Suprapubic skin (tissue), 4 donors: ENCODE measurements around the gene UCK2.

Experiments
- EP300 ChIP-seq: sonication (generic); formaldehyde crosslinking; IDR thresholded peaks from one replicate; pipeline ENCODE4 v1.6.1; 2017; ENCODE audit warnings: antibody characterized with exemption
- POLR2A ChIP-seq, 2 donors: fragments of 450-650 bp; IDR thresholded peaks; one replicate each; pipeline ENCODE4 v1.6.1; 2017; ENCODE audit warnings: antibody characterized with exemption in 2 of 2, mild to moderate bottlenecking in 2 of 2, moderate library complexity in 2 of 2
- POLR2AphosphoS5 ChIP-seq, 3 donors: sonication (generic); formaldehyde crosslinking; IDR thresholded peaks; one replicate each; pipeline ENCODE4 v1.6.1; 2017; ENCODE audit warnings: antibody characterized with exemption in 3 of 3
- TF ChIP-seq, protein P1 (sequence below), 2 donors: fragments of 200-600 bp in 1 of 2; fragments of 450-650 bp in 1 of 2; sonication (generic) in 1 of 2; IDR thresholded peaks; one replicate each; pipeline ENCODE4 v1.5.1; 2016 to 2019; ENCODE audit warnings: antibody characterized with exemption in 2 of 2, mild to moderate bottlenecking in 1 of 2, moderate library complexity in 1 of 2

- TF ChIP-seq, protein P1, sequence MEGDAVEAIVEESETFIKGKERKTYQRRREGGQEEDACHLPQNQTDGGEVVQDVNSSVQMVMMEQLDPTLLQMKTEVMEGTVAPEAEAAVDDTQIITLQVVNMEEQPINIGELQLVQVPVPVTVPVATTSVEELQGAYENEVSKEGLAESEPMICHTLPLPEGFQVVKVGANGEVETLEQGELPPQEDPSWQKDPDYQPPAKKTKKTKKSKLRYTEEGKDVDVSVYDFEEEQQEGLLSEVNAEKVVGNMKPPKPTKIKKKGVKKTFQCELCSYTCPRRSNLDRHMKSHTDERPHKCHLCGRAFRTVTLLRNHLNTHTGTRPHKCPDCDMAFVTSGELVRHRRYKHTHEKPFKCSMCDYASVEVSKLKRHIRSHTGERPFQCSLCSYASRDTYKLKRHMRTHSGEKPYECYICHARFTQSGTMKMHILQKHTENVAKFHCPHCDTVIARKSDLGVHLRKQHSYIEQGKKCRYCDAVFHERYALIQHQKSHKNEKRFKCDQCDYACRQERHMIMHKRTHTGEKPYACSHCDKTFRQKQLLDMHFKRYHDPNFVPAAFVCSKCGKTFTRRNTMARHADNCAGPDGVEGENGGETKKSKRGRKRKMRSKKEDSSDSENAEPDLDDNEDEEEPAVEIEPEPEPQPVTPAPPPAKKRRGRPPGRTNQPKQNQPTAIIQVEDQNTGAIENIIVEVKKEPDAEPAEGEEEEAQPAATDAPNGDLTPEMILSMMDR (IDR thresholded peaks at IDR 0.05): no peak
- no peak for TF ChIP-seq EP300
- TF ChIP-seq POLR2A (IDR thresholded peaks at IDR 0.05): no peak
- TF ChIP-seq POLR2AphosphoS5 (IDR thresholded peaks at IDR 0.05): no peak
These were observed 118.5 kb downstream of the UCK2 start for GRCh38 chr1:165945911-165946310.
